GM19035 (cell line): ENCODE measurements around the gene HDAC7.

ENCODE experiments used
- ATAC-seq: cut with Tn5 transposase; IDR thresholded peaks from one replicate; pipeline ENCODE4 v1.9.1; 2021; ENCODE audit not compliant: unreplicated experiment

Gene HDAC7

GRCh38 chr12:47779943-47780504 is 39.7 kb downstream of the HDAC7 start:
- no peak for ATAC-seq

DNA sequence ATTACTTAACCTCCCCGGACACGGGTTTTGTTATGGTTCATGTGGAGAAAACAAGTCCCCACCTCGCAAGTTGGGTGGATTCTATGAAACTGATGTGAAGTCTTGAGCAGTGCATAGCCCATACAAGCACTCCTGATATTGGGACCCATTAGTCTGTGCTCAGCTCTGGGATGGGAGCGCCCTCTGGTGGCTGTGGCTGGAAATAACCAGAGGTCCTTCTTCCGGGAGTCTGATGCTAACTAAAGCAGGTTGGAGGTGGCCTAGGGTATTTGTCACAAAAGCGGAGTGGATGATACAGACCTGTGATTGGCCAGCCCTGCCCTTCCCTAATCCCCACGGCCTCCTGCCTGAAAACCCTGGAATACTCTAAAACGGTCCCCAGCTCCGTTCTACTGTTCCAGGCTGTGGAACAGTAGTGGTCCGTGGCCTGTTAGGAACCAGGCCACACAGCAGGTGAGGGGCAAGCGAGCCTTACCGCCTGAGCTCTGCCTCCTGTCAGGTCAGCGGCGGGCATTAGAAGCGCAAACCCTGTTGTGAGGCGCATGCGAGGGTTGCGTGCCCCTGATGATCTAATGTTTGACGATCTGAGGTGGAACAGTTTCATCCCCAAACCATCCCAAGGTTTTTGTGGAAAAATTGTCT is 40.3 kb downstream of the HDAC7 start:
- ATAC-seq = peak; percentile 90

GRCh38 chr12:47778881-47779280 is 40.8 kb downstream of the HDAC7 start:
- no peak for ATAC-seq

GRCh38 chr12:47777741-47778558 is 41.8 kb downstream of the HDAC7 start:
- no peak for ATAC-seq

DNA sequence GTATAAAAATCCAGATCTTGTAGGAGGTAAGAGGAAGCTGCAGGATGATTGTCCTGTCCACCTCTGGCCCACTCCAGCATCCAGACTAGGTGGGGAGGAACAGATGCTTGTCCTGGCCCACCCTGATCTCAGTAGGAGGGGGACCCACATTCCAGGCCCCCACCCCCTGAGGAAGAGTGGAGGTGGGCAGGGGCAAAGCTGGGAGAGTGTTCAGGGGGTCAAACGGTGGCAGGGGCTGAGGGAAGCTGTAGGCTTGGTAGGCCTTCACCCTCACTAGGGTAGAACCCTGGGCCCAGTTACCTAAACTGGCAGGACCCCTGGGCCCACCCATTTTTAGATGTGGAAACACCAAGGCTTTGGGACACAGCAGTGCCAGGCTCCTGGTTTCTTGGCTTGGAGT is 42.6 kb downstream of the HDAC7 start:
- ATAC-seq = no peak

DNA sequence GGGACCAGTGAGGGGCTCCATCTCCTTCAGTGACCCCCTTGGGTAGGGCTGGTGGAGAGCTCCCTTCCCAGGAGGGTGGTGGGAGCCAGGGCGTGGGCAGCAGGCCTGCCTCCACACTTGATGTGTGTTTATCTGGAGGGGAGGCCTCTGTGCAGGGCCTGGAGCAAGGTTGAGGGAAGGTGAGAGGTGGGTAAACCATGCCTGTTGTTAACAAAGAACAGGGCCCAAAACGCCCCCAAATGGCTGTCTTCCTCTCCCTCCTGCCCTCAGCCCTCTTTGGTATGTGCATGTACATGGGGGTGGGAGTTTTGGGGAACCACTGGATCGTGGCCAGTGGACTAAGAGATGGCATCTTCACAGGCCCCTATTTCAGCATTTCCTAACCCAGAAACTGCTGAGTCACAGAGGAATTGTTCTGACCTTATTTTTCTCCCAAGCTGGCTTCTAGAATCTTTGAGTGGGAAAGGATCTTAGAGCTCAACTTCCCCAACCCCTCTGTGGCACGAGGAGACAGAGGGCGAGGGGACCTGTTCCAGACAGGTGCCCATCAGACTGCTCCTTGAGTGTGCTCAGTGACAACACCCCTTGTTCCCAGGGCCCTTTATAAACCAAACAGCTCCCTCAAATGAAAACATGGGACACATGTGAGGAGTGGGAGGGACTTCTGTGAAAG is 43.1 kb downstream of the HDAC7 start:
- ATAC-seq = no peak

DNA sequence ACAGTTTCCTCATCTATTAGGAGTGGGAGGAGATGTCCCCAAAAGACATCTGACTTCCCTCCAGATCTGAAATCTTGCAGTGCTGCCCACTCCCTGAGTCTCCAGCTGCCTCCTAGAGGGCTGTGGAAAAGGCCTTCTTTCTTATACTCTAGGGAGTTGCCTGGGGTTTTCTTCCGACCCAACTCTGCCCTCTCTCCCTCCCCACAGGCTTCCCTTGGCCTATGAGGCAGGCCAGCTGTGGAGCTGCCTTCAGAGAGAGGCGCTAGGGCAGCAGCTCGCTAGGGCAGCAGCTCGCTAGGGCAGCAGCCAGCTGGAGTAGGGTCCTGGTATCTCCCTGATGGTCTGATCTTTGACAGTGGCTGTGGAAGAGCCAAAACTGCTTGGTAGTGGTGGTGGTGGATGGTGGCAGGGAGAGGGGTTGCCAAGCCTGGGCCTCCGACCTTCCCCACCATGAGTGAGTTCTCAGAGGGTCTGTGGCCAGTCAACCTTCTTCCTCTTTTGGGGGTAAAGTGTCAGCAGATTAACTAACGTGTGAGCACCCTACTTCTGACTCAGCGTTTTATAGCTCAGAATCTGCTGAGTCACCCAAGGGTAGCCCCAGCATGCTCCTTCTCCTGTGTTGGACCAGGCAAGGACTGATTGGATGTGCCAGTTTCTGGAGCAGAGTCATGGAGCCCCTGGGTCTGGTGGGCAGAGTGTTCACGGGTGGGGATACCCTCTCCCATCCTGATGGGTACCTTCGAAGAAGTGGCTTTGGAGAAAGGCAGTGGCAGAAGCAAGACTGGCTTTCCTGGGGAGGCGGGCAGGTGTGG is 44.4 kb downstream of the HDAC7 start:
- no peak for ATAC-seq

DNA sequence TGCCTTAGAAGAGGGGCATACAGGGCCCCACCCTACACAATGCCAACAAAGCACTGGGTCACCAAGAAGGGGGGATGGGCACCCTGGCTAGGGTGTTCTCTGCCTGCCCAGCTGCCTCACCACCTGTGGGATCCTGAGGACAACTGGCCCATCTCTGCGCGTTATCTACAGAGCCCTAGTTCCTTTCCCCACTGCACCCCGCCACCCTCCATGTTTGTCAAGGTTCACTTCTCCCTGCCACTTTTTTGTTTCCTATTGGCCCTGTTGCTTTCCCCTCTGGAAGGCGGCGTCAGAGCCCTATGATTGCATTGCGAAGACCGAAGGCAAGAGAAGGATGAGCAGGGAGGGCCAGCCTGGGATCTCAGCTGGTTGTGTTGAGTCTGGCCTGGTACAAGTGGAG is 45.0 kb downstream of the HDAC7 start:
- ATAC-seq = no peak

- no peak for ATAC-seq
These were observed 45.7 kb downstream of the HDAC7 start for GRCh38 chr12:47773858-47774580.

GRCh38 chr12:47773062-47773857 is 46.4 kb downstream of the HDAC7 start, which contains the start of gene SLC48A1:
Gene SLC48A1 (plus strand): TSS chr12:47773238. CDS start chr12:47773305, 67 bp downstream.
- peak; percentile 84 for ATAC-seq

DNA sequence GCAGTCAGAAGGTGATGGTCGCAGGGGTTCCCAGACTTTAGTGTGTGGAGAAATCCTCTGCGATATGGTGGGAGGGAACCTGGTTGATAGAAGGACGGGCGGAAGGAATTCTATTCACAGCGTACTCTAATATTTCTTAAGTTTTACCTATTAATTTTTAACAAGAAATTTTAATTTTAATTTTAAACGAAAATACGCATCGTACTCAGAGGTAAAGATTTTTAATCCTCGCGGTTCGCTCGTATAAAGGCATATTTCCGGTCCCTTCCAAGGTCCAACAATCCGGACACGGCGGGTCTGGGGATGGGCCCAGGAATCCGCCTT is 47.0 kb downstream of the HDAC7 start:
- ATAC-seq = no peak

- ATAC-seq = no peak
These were observed 47.5 kb downstream of the HDAC7 start for GRCh38 chr12:47772094-47772660.

GRCh38 chr12:47771304-47771703 is 48.4 kb downstream of the HDAC7 start:
- no peak for ATAC-seq

GRCh38 chr12:47770086-47770726 is 49.5 kb downstream of the HDAC7 start:
- ATAC-seq = no peak

GRCh38 chr12:47769234-47770085 is 50.2 kb downstream of the HDAC7 start:
- no peak for ATAC-seq

- ATAC-seq = no peak
These were observed 51.3 kb downstream of the HDAC7 start for GRCh38 chr12:47768323-47768811.

GRCh38 chr12:47767216-47767724 is 52.4 kb downstream of the HDAC7 start:
- ATAC-seq = peak; percentile 63
